Measurements from ENCODE around the gene KAT2A.
"Not testable (repeated sequence)": the region's sequence is repeated elsewhere in the genome, so short reads cannot be mapped to it uniquely, and the experiment has no call there.

The KAT2A gene

GRCh38 chr17:42120770-42121769 is at the start of gene KAT2A:
TSS of gene KAT2A (minus strand) at chr17:42121367. CDS start at chr17:42121304, 63 bp downstream.
- peak; percentile 84 for DNase-seq (ENCODE audit: low spot score)

- no peak for DNase-seq (ENCODE audit: low spot score)
Measured at GRCh38 chr17:42169351-42169750, 48.2 kb upstream of the KAT2A start.

GRCh38 chr17:42167807-42168206 is 46.6 kb upstream of the KAT2A start:
- DNase-seq (ENCODE audit: low spot score), result no peak

DNA sequence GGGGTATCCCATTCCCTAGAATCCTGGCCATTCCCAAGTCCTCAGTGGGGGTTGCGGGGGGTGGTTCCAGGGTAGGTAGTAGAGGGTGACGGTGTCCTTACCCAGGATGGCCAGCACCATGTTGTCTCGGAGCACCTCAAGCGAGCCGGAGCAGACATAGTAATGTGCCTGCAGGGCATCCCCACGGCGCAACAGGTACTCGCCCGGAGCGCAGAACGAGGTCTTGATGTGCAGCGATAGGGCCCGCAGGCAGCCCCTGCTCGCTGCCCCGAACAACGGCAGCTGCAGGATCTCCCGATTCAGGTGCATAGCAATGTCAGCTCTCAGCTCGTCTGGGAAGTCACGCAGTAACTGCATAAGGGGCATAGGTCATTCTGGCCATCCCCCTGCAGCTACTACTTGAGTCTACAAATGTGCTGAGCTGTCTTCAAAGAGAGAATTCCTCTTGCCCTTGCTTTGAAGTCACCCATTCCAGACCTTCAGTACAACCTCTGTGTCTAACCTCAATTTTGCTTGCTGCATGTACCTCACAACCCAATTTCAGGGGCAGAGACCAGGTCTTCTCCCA is 45.1 kb upstream of the KAT2A start:
- no peak for DNase-seq (ENCODE audit: low spot score)

GRCh38 chr17:42165751-42166150 is 44.6 kb upstream of the KAT2A start:
- DNase-seq (ENCODE audit: low spot score), result no peak

DNA sequence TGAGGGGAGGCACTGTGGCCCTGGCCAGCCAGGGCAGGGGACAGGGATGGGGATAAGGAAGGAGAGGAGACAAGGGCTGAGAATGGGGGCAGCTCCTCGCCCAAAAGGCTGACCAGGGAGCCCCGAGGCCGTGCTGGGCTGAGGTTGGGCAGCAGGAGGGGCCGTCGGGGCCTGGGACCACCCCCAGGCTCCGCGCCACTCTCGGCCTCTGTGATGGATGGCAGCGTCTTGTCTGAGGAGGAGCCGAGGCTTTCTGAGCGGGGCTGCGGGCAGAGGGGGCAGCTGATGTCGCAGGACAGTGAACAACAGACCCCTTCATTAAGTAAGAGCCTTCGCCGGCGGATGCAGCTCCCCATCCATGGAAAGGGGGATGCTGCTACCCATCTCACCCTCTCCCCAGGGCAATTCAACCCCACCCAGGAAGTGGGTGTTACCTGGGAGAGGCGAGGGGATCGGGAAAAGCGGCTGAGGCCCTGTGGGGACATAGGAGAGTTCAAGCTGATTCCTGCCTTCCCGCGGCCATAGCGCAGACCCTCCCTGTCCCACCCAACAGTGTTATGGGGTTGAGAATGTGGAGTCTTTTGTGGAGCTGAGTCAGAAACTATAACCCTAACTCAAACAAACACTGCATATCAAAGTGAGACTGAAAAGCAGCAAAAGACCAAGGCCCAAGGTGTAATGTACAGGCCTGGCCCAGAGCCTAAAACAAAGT is 42.7 kb upstream of the KAT2A start:
- DNase-seq (ENCODE audit: low spot score), result no peak

DNA sequence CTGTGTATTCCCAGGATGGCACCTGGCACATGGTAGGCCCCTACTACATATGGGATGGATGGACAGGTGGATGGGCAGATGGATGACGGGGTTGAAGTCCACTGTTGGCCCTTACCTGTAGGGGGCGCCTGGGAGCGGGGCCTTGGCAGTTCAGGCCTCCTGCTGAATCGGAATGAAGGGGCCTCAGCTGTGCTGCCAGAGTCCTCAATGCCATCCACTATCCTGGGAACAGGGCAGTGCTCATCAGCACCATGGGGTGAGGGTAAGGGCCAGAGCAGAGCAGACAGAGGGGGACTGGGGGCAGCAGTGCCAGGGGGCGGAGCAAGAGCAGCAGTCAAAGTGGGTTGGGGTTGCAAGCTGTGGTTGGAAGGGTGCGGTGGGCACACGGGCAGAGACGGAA is 41.9 kb upstream of the KAT2A start:
- no peak for DNase-seq (ENCODE audit: low spot score)

DNA sequence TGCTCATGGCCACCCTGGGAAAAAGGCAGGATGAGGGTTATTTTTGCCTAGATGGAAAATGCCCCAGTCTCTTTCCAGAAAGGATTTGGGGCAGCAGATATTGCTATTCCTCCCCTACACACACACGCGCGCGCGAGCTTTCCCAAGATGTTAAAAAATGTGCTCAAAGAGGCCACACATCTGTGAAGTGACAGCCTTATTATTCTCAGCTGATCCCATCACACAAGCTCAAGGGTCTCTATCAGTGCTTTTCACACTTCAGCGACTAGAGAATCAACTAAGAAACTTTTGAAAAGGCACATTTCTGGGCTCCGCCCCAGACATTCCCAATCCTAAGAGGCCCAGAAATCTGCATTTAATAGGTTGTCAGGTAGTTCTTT is 39.4 kb upstream of the KAT2A start:
- no peak for DNase-seq (ENCODE audit: low spot score)

GRCh38 chr17:42159796-42160530 is 38.8 kb upstream of the KAT2A start:
- DNase-seq (ENCODE audit: low spot score), result no peak

- no peak for DNase-seq (ENCODE audit: low spot score)
Measured at GRCh38 chr17:42155614-42156045, 34.5 kb upstream of the KAT2A start.

- peak; percentile 13 for DNase-seq (ENCODE audit: low spot score)
Measured at GRCh38 chr17:42153919-42154742, 33.0 kb upstream of the KAT2A start.

DNA sequence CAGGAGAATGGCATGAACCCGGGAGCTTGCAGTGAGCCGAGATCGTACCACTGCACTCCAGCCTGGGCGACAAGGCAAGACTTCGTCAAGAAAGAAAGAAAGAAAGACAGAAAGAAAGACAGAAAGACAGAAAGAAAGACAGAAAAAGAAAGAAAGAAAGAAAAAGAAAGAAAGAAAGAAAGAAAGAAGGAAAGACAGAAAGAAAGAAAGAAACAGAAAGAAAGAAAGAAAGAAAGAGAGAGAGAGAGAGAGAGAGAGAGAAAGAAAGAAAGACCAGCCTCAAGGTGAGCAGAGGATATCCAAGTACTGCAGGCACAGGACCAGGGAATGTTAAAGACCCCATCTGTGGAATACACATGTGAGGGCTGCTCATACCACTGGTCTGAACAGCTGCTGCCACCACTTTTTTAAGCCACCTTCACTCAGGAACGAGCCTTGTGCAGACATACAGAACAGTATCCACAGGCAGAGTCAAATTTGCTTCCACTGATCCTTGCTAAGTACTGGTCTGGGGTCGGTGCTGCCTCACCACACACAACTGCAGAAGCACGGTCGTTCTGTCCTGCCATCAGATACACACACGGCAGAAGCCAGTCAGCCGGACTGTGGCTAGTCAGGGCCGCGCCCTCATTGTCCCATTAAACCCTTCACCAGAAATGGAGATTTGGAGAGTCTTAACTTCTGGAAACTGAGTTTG is 25.9 kb upstream of the KAT2A start:
- DNase-seq (ENCODE audit: low spot score), result no peak

DNA sequence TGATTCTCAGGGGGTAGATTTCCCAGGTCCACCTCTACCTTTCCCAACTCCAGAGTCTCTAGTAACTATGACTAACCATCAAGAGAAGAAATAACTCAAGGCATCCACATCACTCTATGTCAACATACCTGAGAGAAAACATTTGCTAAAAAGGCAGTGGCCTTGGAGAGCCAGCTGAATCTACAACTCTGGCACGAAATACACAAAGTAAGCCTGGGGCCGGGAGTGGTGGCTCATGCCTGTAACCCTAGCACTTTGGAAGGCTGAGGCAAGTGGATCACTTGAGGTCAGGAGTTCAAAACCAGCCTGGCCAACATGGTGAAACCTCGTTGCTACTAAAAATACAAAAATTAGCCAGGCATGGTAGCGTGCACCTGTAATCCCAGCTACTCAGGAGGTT is 22.0 kb upstream of the KAT2A start:
- DNase-seq (ENCODE audit: low spot score), result not testable (repeated sequence)

DNA sequence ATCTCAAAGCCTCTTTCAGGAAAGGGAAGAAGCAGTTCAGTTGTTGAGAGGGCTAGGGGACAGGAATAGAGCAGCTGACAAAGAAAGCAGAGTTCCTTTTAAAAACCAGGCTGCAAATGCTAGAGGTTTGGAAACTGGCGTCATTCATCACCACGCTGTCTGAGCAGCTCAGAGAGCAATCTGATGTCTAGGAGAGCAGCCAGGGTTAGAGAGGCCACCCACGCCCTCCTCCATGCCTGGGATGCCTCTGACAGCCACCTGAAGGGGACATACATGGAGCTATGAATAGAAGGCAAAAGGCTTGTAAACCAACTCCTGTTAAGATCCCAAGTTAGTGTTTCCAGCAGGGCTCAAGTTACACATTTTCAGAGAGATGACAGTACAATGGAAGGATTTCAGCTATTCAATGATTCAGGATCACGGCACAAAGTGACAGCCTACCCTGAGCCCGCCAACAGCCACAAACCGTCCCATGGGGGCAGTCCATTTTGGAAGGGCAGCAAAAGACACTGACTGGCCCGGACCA is 21.3 kb upstream of the KAT2A start:
- DNase-seq (ENCODE audit: low spot score), result no peak

DNA sequence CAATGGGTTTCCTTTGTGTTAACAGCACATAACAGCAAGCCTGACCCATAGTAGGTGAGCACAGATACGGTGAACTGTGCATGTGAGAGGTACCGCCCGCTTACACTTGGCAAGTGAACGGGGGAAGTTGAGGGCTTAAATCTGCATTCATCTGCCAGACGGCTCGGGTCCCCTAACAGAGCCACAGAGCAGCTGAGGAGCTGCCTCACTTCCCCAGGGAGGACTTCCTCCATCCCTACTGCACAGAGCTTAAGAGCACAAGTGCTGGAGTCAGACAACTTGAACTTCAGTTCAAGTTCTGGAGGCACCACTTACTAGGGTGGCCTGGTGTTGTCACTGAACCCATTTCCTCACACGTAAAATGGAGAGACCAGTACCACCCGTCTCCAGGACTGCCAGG is 20.2 kb upstream of the KAT2A start:
- no peak for DNase-seq (ENCODE audit: low spot score)

DNA sequence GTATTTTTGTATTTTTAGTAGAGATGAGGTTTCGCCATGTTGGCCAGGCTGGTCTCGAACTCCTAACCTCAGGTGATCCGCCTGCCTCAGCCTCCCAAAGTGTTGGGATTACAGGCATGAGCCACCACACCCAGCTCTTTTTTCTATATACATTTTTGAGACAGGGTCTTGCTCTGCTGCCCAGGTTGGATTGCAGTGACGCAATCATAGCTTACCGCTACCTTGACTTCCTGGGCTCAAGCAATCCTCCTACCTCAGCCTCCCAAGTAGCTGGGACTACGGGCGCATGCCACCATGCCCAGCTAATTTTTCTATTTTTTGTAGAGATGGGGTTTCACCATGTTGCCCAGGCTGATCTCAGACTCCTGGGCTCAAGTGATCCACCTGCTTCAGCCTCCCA is 19.5 kb upstream of the KAT2A start:
- DNase-seq (ENCODE audit: low spot score), result not testable (repeated sequence)

GRCh38 chr17:42138749-42139492 is 17.8 kb upstream of the KAT2A start:
- no peak for DNase-seq (ENCODE audit: low spot score)

- DNase-seq (ENCODE audit: low spot score), result no peak
Measured at GRCh38 chr17:42136654-42137051, 15.5 kb upstream of the KAT2A start.

Measured in LoVo (cell line).